ENCODE results near the gene GPSM1.
A peak's percentile ranks its signal among the peaks of the same experiment; 100 is the strongest.

The GPSM1 gene

DNA sequence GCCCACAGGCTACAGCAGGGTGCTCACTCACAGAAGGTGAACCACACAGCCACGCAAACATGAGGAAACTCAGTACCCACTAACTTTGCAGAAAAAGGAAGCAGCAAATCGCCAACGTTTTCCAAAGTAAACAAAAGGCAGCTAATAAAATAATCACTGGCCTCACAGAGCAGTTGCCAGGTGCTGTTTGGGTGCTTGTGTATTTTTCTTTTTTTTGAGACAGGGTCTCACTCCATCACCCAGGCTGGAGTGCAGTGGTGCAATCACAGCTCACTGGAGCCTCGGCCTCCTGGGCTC, 68.8 kb downstream of the GPSM1 start:
- no peak for TF ChIP-seq CTCF (IDR thresholded peaks at IDR 0.05; ENCODE audit: low read depth, low read length)
- no peak overlapping the region for H3K4me3 ChIP-seq (replicated peaks in 1 of 2; ENCODE audit: low read depth in 2 of 2, low read length in 2 of 2)
- DNase-seq (ENCODE audit: low read depth in 2 of 2) = no peak

DNA sequence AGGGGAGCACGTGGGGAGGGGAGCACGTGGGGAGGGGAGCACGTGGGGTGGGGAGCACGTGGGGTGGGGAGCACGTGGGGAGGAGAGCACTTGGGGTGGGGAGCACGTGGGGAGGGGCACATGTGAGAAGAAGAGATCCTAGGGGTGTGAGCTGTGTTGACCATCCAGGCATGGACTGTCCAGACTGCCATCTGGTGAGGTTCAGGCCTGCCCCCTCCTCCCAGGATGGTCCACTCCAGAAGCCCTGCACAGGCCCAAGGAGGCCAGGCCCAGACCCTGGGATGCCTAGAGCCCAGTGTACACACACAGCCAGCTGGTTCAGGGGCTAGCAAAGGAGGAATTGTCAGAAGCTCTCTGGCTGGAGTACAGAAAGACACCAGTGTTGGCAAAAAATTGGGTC, 70.3 kb downstream of the GPSM1 start:
- no peak for TF ChIP-seq CTCF (IDR thresholded peaks at IDR 0.05; ENCODE audit: low read depth, low read length)
- H3K4me3 ChIP-seq (replicated peaks in 1 of 2; ENCODE audit: low read depth in 2 of 2, low read length in 2 of 2) = no peak overlapping the region
- DNase-seq (ENCODE audit: low read depth in 2 of 2) = no peak

- H3K4me3 ChIP-seq (replicated peaks in 1 of 2; ENCODE audit: low read depth in 2 of 2, low read length in 2 of 2) = no peak overlapping the region
- no peak for DNase-seq (ENCODE audit: low read depth in 2 of 2)
- TF ChIP-seq CTCF (IDR thresholded peaks at IDR 0.05; ENCODE audit: low read depth, low read length) = no peak
Measured at GRCh38 chr9:136398286-136398685, 70.9 kb downstream of the GPSM1 start.

GRCh38 chr9:136399176-136400037, 72.1 kb downstream of the GPSM1 start:
- DNase-seq (ENCODE audit: low read depth in 2 of 2) = peak; percentile 23 to 24
- TF ChIP-seq CTCF (IDR thresholded peaks at IDR 0.05; ENCODE audit: low read depth, low read length) = no peak

GRCh38 chr9:136400038-136400834, 72.9 kb downstream of the GPSM1 start, which contains the start of gene SNAPC4:
Gene SNAPC4 (minus strand): TSS chr9:136400170. CDS start chr9:136398428, 1,742 bp downstream.
- DNase-seq (ENCODE audit: low read depth in 2 of 2) = peak; percentile 81 to 89
- TF ChIP-seq CTCF (IDR thresholded peaks at IDR 0.05; ENCODE audit: low read depth, low read length) = peak; percentile 34
- H3K4me3 ChIP-seq (replicated peaks in 1 of 2; ENCODE audit: low read depth in 2 of 2, low read length in 2 of 2) = peak within 1 kb of the TSS; percentile 67 to 72

More at GRCh38 chr9:136399176-136400037, 72.1 kb downstream of the GPSM1 start:
- H3K4me3 ChIP-seq (replicated peaks in 1 of 2; ENCODE audit: low read depth in 2 of 2, low read length in 2 of 2) = peak overlapping the region; percentile 67 to 72

- no peak for DNase-seq (ENCODE audit: low read depth in 2 of 2)
- no peak overlapping the region for H3K4me3 ChIP-seq (replicated peaks in 1 of 2; ENCODE audit: low read depth in 2 of 2, low read length in 2 of 2)
- TF ChIP-seq CTCF (IDR thresholded peaks at IDR 0.05; ENCODE audit: low read depth, low read length) = no peak
Measured at GRCh38 chr9:136401173-136401922, 74.0 kb downstream of the GPSM1 start.

Data from cardiac fibroblast (primary cell).